ENCODE measurements around the gene SP4. TPM values are rescaled to one million over a fixed set of nuclear protein-coding genes. Genes with fewer than 3 reads are reported as not detected.

Gene SP4
- total and polyA plus RNA-seq, 7 donors, result 0.60 to 8.7 (median 3.9) TPM

GRCh38 chr7:21468969-21469368 lies 41.1 kb downstream of the SP4 start:
- Histone ChIP-seq H3K9me3 (no peaks in the 10 kb centered on the region), H3K4me3 (no peak overlapping the region), H3K27me3 (no peaks in the 10 kb centered on the region), H3K27ac (no peak overlapping the region), H3K4me1 (peaks cover 0 to 4% (median 0%) of the 10 kb centered on the region in 4 donors), H3K36me3 (no peaks in the 10 kb centered on the region)
- TF ChIP-seq POLR2A (IDR thresholded peaks at IDR 0.05) (no peak), EP300 (IDR thresholded peaks at IDR 0.05) (no peak)
- intact Hi-C loops (cut with DNase I), result no loop called here
- no peak for DNase-seq

DNA sequence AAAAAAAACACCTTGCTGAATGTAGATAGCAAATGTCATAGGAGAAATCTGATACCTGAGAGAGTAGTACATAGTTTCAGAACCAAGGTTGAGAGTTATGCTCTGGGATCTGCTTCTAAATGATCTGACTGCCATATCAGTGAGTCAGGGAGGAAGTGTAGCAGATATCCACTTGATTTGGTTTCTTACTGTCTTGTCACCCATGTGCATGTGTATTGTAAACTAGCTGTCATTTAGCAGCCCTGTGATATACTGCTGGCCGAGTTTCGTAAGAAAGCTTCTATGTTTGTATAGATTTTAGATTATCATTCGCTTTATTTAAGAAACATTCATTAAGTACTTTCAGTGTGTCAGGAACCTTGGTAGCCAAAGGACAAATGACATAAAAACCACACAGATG lies 42.0 kb downstream of the SP4 start:
- Histone ChIP-seq H3K9me3 (no peaks in the 10 kb centered on the region), H3K27me3 (no peaks in the 10 kb centered on the region), H3K4me1 (peaks cover 0 to 4% (median 0%) of the 10 kb centered on the region in 4 donors), H3K4me3 (no peak overlapping the region), H3K27ac (no peak overlapping the region), H3K36me3 (no peaks in the 10 kb centered on the region)
- whole genome bisulfite sequencing, 2 donors, result 89 to 91% methylated on average over 3 of the region's 3 CpGs
- TF ChIP-seq POLR2AphosphoS5 (IDR thresholded peaks at IDR 0.05), result no peak
- intact Hi-C loops (cut with DNase I), result no loop called here
- no peak for DNase-seq

GRCh38 chr7:21472029-21472428 lies 44.1 kb downstream of the SP4 start:
- intact Hi-C loops (cut with DNase I), result no loop called here
- no peaks in the 10 kb centered on the region for H3K36me3 ChIP-seq
- peaks cover 0 to 4% (median 0%) of the 10 kb centered on the region in 4 donors for H3K4me1 ChIP-seq
- WGBS, 2 donors, result 98 to 100% methylated on average over 1 of the region's 1 CpG
- H3K9me3 ChIP-seq, result no peaks in the 10 kb centered on the region
- no peak overlapping the region for H3K4me3 ChIP-seq
- no peaks in the 10 kb centered on the region for H3K27me3 ChIP-seq
- H3K27ac ChIP-seq, result no peak overlapping the region
- no peak for DNase-seq
- TF ChIP-seq POLR2A (IDR thresholded peaks at IDR 0.05), result no peak
- TF ChIP-seq EP300 (IDR thresholded peaks at IDR 0.05), result no peak
- TF ChIP-seq, protein P1, sequence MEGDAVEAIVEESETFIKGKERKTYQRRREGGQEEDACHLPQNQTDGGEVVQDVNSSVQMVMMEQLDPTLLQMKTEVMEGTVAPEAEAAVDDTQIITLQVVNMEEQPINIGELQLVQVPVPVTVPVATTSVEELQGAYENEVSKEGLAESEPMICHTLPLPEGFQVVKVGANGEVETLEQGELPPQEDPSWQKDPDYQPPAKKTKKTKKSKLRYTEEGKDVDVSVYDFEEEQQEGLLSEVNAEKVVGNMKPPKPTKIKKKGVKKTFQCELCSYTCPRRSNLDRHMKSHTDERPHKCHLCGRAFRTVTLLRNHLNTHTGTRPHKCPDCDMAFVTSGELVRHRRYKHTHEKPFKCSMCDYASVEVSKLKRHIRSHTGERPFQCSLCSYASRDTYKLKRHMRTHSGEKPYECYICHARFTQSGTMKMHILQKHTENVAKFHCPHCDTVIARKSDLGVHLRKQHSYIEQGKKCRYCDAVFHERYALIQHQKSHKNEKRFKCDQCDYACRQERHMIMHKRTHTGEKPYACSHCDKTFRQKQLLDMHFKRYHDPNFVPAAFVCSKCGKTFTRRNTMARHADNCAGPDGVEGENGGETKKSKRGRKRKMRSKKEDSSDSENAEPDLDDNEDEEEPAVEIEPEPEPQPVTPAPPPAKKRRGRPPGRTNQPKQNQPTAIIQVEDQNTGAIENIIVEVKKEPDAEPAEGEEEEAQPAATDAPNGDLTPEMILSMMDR (IDR thresholded peaks at IDR 0.05), result no peak
- no peak for TF ChIP-seq POLR2AphosphoS5 (IDR thresholded peaks at IDR 0.05)

DNA sequence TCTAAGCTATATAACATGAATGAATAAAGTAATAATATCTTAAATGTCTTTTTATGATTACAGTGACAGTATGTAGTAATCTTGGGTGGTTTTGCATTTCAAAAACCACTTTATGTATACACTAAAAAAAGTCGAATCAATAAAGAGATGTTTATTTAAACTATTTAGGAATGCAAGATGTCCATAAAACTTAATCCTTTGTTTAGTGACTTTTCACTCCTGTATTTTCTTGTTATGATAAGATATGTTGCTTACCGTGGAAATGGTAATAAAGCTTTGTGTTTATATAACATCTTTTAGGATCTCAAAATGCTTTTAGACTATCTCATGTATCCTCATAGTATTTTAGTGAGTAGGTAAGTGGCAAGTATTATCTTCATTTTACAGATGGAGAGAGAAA lies 48.5 kb downstream of the SP4 start:
- Histone ChIP-seq H3K27me3 (no peaks in the 10 kb centered on the region), H3K36me3 (peaks cover 0 to 9% (median 0%) of the 10 kb centered on the region in 4 donors), H3K27ac (no peak overlapping the region), H3K4me1 (peaks cover 0 to 4% (median 0%) of the 10 kb centered on the region in 4 donors), H3K4me3 (no peak overlapping the region), H3K9me3 (no peaks in the 10 kb centered on the region)
- TF ChIP-seq, protein P1 (IDR thresholded peaks at IDR 0.05), result no peak
- intact Hi-C loops (cut with DNase I), result no loop called here
- WGBS, 2 donors, result 24 to 69% methylated on average over 2 of the region's 2 CpGs
- no peak for DNase-seq

GRCh38 chr7:21480693-21481403 lies 53.0 kb downstream of the SP4 start:
- H3K4me3 ChIP-seq, result no peak overlapping the region
- TF ChIP-seq, protein P1 (IDR thresholded peaks at IDR 0.05), result no peak
- TF ChIP-seq EP300 (IDR thresholded peaks at IDR 0.05) (no peak), POLR2A (IDR thresholded peaks at IDR 0.05) (no peak), POLR2AphosphoS5 (IDR thresholded peaks at IDR 0.05) (no peak)
- intact Hi-C loops (cut with DNase I), result no loop called here

DNA sequence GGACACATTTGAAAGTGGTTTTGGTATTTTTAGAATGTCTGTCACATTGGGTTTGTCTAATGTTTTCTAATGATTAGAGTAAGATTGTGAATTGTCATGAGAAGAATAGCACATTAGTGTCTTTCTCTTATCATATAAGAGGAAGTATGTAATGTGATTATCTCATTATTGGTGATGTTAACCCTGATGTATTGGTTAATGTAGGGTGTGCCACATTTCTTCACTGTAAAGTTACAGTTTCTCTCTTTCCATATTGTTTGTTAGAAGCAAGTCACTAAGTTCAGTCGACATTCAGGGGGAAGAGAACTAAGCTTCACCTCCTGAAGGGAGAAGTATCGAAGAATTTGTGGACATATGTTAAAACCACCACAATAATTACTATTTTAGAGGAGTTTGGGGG lies 58.6 kb downstream of the SP4 start:
- no peaks in the 10 kb centered on the region for H3K4me1 ChIP-seq
- no peak for DNase-seq
- intact Hi-C loops (cut with DNase I), result no loop called here
- H3K4me3 ChIP-seq, result no peak overlapping the region
- no peaks in the 10 kb centered on the region for H3K27me3 ChIP-seq
- 69 to 88% methylated on average over 2 of the region's 2 CpGs for WGBS, 2 donors
- no peak overlapping the region for H3K27ac ChIP-seq
- H3K9me3 ChIP-seq, result no peaks in the 10 kb centered on the region
- TF ChIP-seq, protein P1 (IDR thresholded peaks at IDR 0.05), result no peak
- no peak for TF ChIP-seq EP300 (IDR thresholded peaks at IDR 0.05)
- no peak for TF ChIP-seq POLR2A (IDR thresholded peaks at IDR 0.05)
- TF ChIP-seq POLR2AphosphoS5 (IDR thresholded peaks at IDR 0.05), result no peak
- H3K36me3 ChIP-seq, result peaks cover 0 to 7% (median 0%) of the 10 kb centered on the region in 4 donors

More at GRCh38 chr7:21480693-21481403, 53.0 kb downstream of the SP4 start:
- no peaks in the 10 kb centered on the region for H3K27me3 ChIP-seq
- WGBS, 2 donors, result 89 to 95% methylated on average over 3 of the region's 3 CpGs
- H3K9me3 ChIP-seq, result no peaks in the 10 kb centered on the region
- no peak overlapping the region for H3K27ac ChIP-seq
- H3K36me3 ChIP-seq, result peaks cover 0 to 16% (median 0%) of the 10 kb centered on the region in 4 donors
- no peaks in the 10 kb centered on the region for H3K4me1 ChIP-seq
- DNase-seq, result no peak

All from sigmoid colon (tissue), 7 donors.